ENCODE data around the gene SCIN.
"Not testable (repeated sequence)": the region's sequence is repeated elsewhere in the genome, so short reads cannot be mapped to it uniquely, and the experiment has no call there.

The SCIN gene

GRCh38 chr7:12650080-12650479 is 79.6 kb downstream of the SCIN start:
- DNase-seq: no peak

GRCh38 chr7:12653110-12653509 is 82.6 kb downstream of the SCIN start:
- no peak for DNase-seq

- DNase-seq: no peak
These were observed 83.0 kb downstream of the SCIN start for GRCh38 chr7:12653518-12653917.

DNA sequence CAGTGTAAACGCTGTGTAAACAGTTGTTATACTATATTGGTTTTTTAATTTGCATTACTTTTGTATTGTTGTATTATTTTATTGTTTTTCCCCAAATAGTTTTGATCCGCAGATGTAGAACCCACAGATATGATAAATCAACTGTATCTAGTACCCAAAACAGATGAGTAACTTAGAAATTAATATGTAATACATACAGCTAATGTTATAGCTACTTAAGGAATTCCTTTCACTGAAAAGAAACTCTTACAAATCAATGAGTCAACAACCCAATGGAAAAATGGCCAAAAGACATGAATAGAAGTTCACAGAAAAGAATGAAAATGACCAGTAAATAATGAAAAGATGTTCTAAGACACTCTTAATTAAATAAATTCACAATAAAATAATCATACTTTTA is 84.6 kb downstream of the SCIN start:
- no peak for DNase-seq

DNA sequence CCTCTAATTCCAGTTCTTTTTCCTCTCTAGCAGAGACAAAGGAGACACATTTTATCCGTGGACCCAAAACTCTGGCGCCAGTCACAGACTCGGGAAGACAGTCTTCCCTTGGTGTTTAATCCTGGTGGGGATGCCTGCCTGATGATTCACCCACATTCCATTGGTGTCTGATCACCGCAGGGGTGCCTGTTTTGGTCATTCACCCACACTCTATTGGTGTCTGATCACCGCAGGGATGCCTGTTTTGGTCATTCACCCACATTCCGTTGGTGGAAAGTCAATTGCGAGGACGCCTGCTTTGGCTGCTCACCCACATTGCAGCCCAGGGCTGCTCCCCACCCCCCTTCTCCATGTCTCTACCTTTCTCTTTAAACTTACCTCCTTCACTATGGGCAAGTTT is 89.9 kb downstream of the SCIN start:
- not testable (repeated sequence) for DNase-seq

GRCh38 chr7:12660986-12661385 is 90.5 kb downstream of the SCIN start:
- not testable (repeated sequence) for DNase-seq

DNA sequence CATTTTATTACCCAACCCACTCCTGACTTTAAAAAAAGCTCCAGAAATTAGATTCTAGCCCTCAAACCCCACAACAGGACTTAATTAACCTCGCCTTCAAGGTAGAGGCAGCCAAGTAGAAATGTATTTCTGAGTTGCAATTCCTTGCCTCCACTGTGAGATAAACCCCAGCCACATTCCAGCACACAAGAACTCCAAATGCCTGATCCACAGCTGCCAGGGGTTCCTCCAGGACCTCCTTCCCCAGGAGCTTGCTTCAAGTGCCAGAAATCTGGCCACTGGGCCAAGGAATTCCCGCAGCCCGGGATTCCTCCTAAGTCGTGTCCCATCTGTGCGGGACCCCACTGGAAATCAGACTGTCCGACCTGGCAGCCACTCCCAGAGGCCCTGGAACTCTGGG is 91.1 kb downstream of the SCIN start:
- no peak for DNase-seq

DNA sequence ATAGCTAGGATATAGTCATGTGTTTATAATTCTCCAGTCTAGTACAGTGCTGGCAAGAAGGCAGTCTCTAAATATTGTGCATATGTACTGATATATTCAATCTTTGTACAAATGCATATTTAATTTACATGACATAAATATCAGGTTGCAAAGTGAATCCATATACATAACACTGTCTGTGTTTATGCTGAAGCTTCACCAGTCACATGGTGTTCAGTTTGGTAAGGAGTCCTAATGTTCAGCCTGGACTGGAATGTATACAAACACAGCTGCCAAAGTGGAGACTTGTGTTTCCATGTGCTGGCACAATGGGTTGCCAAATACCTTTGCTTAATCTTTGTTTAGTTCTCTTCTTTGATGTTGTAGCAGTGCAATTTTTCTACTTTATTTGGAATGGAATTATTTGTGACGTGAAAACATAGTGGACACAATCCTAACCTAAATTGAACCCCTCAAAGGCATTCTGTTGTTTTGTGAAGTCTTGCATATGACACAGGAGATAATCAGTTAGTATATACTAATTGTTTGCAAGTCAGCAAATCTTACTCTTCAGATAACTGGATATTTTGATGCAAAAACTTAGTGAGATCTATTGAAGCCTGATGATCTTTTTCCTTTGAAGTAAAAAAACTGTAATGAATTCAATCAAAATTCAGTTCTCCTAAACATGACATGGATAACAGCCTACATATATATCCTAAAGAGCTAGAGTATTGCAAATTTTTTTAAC is 99.6 kb downstream of the SCIN start:
- no peak for DNase-seq

- DNase-seq: no peak
These were observed 100.4 kb downstream of the SCIN start for GRCh38 chr7:12670743-12671520.

- not testable (repeated sequence) for DNase-seq
These were observed 102.9 kb downstream of the SCIN start for GRCh38 chr7:12673436-12673835.

- DNase-seq: no peak
These were observed 103.5 kb downstream of the SCIN start for GRCh38 chr7:12674053-12674452.

DNA sequence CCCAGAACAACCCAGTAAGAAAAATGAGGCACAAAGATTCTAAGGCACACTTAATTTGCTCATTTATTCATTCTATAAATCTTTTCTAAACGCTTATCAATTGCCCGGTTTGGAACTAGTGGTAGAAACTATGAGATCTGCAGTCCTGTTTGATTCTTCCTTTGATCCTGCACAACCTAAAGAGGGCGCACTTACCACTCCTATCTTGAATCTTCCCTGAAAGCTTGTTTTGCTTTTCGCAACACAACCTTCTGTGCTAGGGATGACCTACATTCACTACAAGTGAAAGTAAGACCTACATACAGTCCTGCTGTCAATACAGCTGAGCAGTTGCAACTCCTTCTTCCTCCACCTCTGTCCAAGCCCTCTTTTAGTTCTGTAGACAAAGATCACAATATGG is 104.3 kb downstream of the SCIN start:
- no peak for DNase-seq

DNA sequence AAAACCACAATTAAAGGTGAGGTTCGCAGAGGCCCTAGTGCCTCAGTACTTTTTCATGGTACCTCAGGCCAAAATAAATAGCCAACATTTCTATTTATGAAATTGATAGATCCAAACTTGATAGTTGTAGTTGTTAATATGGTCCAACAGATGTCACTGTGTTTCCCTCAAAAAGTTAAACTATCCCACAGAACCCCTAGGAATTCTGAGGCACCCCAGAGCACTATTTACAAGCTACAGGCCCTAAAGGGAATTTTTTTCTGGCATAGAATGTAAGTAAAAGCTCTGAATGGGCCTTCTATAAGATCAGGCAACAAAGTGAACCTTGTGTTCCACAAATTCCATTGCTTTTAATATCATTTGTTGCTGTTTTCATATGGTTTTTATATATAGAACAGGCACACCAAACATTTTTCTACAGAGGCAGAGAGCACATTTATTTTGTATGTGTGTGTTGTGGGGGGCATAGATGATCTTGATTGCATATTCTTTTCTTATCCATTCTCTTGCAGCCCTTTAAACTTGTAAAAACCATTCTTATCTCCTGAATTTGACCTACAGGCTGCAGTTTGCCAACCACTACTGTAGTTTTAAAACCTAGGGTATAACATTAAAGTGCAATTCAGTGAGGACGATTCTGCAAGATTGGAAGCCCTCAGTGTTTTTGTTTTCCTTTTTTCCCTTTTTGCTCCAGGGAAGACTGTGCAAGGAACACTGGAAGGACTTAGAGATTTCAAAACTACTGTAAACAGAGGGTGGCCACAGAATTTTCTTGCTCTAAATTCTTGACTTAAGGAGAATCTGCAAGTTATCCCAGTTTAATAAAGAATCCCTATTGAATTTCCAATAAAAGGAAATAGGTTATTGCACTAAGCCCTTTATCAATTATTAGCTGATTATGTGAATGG is 113.4 kb downstream of the SCIN start:
- DNase-seq: no peak

DNA sequence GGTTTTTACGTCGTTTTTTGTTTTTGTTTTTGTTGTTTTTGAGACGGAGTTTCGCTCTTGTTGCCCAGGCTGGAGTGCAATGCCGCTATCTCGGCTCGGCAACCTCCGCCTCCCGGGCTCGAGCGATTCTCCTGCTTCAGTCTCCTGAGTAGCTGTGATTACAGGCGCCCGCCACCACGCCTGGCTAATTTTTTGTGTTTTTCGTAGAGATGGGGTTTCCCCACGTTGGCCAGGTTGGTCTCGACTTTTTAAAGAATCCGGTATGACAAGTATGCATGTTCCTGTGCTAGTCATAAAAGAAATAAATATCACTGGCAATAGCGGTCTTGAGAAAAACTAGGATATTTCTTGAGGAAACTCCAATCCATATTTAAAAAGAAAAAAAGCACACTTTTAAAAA is 114.2 kb downstream of the SCIN start:
- no peak for DNase-seq

GRCh38 chr7:12685550-12685949 is 115.0 kb downstream of the SCIN start:
- DNase-seq: no peak

DNA sequence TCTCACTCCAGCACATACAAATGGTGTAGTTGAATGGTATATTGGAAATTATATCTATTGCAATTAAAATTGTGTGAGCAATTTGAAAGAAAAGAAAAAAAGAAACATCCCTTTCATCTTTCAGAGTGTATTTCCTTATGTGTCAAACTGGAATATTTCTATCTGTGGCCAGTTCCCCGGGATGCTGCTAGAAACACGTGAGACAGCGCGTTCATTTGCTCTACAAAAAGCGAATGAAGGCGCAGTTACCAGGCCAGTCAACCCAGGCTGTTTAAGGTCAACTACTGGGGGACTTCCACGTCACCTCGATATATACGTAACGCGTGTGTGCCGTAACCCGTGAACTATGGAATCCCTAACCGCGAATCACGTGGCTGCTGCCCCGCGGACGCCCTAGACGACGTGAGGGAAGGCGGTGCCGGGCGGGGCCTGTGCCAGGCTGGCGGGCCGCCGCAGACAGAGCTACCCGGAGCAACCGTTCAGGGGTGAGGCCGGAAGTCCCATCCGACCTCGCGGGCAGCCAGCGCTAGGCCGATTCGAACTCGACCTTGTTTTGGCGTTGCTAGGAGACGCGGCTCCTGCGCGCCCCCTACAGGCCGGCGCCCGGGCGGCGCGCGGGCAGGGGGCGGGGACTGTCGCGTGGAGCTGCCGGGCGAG is 115.8 kb downstream of the SCIN start:
- DNase-seq: peak; percentile 98

- peak; percentile 91 for DNase-seq
These were observed 116.6 kb downstream of the SCIN start, which contains the start of gene ARL4A for GRCh38 chr7:12686891-12687717. TSS of gene ARL4A (plus strand) at chr7:12687633. CDS start at chr7:12688255, 622 bp downstream.

DNA sequence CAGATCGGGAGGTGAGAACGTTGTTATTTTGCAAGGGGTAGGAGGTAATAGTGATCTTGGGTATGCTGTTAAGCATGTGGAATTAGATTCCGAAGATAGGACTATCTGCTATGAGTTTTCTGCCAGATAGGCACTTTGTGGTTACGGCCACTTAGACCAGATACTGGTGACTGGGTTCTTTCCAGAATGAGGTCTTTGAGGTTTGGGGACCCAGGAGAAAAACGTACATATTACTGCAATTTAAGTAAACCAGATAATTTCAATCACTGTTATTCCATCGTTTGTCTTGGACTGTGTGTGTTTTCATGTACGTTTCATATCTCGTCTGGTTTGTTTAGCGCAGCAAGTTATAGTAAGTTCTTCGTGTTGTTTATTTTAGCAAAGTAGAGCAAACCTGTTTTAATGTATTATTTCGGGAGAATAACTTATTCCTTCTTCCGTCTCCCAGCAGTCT is 117.2 kb downstream of the SCIN start:
- no peak for DNase-seq

DNA sequence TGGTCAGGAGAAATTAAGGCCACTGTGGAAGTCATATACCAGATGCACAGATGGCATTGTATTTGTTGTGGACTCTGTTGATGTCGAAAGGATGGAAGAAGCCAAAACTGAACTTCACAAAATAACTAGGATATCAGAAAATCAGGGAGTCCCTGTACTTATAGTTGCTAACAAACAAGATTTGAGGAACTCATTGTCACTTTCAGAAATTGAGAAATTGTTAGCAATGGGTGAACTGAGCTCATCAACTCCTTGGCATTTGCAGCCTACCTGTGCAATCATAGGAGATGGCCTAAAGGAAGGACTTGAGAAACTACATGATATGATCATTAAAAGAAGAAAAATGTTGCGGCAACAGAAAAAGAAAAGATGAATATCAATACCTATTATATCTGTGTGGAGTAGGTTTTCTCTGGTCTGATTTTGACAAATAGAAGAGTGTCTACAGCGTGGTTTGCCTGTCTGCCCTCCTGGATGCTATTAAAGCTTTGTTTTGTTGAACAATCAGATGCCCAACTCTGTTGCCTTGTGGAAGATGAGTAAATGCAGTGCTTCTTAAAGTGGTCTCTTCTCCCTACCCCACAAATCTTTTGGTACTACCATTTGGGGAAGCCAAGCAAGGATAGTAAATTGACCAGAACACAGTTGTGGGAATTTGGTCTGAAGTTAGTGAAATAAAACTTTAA is 118.1 kb downstream of the SCIN start:
- DNase-seq: not testable (repeated sequence)

- no peak for DNase-seq
These were observed 118.9 kb downstream of the SCIN start for GRCh38 chr7:12689451-12689850.
